Glomerular endothelial cell (primary cell): ENCODE data around the gene NAV1. TPM values are rescaled to one million over a fixed set of nuclear protein-coding genes. Genes with fewer than 3 reads are reported as not detected.

Experiments used
- DNase-seq: peaks from one replicate; pipeline ENCODE4 v3.0.0-alpha.2; 2011; ENCODE audit warnings: low read depth, low spot score; ENCODE audit errors: extremely low read depth
- total RNA-seq: library from RNA; depleted of rRNA; stranded (reverse); fragments of >200 nt; gene quantifications from 2 replicates; pipeline ENCODE4 v1.2.3, GENCODE V29; 2015

NAV1 gene
- total RNA-seq, 1 donor from 2014 or later = 145 TPM

DNA sequence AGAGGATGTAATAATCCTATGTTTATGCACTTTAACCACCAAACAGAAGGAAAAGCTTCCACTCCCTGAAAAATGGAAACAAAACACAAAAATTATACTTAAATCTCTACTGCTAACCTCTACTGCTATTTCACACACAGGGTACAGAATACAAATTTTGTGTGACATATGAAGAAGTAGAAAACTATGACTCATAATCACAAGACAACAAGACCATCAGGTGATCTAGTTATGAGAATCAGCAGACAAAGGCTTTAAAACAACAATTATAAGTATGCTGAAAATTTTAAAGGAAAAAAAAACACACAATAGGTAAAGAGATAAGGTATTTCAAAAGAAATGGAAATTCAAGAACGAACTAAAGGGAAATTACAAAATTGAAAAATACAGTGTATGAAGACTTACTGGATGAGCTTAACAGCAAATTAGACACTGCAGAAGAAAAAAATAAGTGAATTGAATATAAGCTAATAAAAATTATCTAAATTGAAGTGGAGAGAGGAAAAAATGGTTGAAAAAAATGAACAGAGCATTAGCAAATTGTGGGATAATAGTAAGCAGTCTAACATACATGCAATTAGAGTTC is 13.6 kb upstream of the NAV1 start:
- no peak for DNase-seq

DNA sequence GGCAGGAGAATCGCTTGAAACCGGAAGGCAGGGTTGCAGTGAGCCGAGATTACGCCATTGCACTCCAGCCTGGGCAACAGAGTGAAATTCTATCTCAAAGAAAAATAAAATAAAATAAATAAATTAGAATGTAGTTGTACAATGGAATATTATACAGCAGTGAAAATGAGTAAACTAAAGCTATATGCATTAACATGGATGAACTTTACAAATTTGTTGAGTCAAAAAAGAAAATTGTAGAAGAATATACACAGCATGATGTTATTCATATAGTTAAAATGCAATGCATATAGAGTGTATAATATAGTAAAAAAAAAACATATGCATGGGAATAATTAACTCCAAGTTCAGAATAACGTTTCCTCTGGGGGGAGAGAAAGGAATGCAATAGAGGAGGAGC is 11.0 kb upstream of the NAV1 start:
- DNase-seq = no peak

DNA sequence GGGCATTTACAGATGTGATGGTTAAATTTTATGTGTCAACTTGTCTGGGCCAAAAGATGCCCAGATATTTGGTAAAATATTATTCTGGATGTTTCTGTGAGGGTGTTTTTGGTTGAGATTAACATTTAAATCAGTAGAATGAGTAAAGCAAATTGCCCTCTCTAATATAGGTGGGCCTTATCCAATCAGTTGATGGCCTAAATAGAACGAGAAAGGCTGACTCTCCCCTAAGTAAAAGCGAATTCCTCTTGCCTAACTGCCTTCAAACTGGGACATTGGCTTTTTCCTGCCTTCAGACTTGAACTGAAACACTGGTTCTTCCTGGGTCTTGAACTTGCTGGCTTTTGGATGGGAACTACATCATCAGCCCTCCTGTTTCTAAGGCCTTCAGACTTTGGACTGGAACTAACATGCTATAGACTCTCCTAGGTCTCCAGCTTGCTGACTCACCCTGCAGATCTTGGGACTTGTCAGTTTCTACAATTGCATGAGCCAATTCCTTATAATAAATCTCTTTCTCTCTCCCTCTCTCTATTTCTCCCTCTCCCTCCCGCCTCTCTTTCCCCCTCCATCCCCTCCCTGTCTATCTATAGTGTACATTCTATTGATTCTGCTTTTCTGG is 10.2 kb upstream of the NAV1 start:
- no peak for DNase-seq

DNA sequence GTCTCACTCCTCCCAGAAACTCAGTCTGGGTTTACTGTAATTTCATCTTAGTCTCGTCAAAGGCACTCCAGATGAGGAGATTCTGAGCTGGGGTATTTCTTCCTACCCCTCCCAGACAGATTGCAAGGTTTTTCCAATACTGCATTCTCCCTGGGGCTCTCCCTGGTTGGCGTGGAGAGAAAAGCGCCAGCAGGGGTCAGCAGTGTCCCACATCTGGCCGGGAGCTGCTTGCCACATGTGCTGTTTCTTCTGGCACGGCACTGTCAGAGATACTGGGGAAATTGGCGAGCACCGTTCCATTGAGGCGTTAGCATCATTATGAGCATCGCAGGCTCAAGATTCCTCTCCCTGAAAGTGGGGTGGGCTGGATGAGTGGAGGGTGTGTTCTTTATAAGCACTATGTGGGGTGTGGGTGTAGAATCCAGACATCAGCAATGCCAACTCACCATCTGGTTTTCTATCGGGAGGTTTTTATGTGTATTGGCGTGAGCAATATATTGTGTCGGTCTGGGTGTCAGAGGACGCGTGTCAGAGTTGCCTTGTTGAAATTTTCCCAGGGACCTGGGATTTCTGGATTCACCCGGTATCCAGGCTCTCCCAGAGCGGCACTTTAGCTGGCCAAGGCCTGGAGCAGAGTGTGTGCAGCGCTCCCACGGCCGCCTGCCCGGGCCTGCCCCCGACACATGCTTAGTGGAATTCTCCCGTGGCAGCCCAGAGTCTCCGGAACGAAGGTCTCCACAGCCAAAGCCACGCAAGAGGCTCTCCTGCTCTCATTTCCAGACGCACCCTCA is 8.0 kb upstream of the NAV1 start:
- DNase-seq = no peak

DNA sequence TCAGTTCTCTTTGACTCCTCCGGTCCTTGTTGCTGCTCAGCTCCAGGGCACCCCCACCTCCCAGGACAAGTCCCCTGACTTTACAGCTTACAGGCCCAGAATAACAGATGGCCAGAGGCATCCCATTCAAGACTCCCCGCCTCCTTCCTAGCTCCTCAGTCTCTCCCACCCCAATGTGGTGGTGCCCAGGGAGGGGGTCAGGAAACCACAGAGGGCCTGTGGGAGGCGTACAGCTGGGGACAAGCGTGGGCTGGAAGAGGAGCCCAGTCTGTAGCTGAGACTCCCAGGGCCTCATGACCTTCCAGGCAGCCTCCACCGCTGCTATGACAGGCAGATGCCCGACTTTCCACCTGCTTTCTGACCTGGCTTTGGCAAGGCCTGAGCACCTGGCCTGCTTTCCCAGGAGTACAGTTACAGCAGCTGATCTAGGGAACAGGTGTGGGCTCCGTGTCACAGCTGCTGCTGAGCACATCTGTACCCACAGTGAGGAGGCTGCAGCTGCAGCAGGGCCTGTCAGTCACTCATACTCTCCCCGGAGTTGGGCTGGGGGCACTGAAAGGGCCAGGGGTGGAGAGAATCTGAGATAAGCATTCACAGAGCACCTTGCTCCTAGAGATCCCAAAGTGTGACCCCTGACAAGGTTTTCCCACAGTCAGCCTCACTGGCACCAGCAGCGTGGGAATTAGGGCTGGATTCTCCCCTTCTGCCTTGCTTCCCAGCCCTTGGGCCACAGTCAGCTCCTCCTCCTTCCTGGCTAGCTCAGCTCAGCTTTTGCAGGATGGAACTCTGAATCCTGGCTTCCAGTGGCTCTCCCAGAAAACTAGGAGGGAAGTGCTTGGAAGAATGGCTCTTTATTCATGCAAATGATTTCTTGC is 7.1 kb upstream of the NAV1 start:
- no peak for DNase-seq

DNA sequence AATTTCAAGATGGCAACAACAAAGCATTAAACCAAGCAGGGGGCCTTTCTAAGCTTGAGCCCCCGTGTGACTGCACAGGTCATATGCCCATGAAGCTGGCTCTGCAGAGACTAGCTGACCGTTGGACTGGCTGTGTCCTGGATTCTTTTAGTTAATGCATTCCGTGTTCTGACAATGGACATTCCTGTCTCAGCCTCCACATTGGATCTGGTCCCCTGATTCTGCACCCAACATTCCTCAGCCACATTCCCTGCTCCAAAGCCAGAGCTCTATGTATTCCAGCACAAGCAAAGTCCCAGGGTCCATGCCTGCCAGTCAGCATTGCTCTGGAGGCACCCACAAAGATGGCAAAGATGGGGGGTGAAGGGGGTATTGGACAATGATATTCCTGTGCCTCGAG is 5.1 kb upstream of the NAV1 start:
- no peak for DNase-seq

DNA sequence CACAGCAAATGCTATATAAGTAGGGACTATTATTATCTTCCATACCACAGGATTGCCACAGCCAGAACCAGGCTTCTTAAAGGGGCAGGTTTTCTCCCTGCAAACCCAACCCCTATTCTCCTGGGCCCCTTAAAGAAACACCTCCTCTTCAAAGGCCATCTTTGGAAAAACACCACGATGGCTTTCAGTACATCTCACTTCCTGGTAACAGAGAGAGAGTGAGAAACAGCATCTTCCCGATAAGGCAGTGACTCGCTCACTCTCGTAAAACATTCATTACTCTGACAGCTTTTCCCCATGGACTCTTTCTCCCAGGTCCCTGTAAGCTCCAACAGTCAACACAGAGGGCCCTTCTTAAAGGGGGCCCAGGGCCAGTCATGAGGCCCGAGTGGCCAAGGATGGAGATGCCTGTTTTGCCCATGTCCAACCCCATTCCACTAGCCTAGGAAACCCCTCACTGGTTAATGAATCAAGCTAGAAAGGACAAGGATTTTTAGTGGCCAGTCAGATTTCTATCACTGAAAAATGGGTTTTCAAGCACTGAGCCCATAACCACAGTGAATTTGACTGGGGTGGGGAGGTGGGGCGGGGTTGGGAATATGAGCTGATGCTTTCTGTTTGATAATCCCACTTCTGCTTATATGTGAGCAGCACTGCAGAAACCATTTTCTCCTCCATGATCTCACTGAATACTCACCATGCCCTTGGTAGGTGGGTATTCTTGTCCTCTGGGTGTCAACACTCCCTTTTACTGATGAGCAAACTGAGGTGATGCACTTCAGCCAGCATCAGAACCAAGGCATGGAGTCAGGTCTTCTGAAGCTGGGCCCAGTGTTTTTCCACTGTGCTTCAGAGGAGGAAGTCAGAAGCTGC is 3.6 kb upstream of the NAV1 start:
- no peak for DNase-seq

DNA sequence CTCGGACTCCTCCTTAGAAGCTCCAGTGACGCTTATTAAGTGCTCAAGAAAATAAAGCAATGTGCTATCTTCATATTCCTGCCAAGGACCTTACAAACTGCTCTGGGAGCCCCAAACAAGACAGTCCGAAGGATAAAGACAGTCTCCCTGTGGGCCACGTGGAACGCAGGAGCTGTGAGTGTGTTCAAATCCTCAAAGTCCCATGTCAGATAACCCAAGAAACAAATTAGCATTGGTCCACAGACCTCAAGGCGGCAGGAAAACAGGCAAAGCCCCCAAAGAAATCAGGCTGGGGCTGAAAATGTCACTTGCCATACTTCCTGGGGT is 3.0 kb upstream of the NAV1 start:
- no peak for DNase-seq

DNA sequence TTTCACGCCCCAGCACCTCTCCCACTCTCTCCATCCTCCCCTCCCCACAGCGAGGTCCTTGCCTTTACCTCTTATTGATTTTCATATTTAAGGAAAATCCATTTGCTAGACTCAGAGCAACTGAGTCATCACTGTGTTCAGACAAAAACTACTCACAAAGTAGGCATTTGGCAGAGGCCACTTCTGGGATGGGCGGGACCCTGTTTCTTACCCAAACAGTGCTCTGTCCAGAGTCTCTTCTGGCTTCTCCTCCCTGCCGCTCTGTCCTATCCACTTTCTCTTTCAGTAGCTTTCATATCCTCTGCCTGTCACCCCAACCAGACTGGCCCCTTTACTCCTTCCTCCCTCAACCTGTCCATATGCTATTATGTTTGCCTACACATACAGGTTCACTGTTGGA is 2.4 kb upstream of the NAV1 start:
- no peak for DNase-seq

DNA sequence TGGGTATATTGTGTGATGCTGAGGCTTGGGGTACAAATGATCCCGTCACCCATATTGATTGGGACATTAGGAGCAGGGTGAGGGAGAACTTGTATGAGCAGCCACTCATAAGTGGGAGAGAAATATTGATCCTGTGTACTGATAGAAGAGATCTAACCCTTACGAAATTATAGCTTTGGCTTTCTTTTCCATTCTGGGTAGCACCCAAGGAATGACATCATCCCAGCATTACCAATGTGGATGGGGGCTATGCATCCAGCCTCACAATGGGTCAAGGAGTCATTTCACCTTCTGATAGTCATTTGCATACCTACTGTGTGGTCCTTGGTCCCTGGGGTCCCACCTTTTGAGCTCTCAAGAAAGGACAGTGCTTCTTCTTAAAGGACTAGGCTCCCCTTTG is 1.9 kb upstream of the NAV1 start:
- DNase-seq = no peak

DNA sequence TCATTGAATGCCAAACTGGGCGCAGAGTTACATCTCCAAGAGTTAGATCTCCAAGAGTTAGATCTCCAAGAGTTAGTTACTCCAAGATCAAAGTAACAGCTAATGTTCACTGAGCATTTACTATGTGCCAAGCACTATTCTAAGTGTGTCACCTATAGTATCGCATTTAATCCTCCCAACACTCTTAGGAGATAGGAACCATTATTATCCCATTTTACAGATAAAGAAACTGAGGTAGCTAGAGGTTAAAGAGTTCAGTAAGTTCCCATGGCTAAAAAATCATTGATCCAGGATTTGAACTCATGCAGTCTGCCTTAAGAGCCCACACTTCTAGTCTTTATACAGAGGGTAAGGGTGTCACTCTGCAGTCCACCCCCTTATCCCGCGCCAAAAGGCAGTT is 1.5 kb upstream of the NAV1 start:
- DNase-seq = no peak

DNA sequence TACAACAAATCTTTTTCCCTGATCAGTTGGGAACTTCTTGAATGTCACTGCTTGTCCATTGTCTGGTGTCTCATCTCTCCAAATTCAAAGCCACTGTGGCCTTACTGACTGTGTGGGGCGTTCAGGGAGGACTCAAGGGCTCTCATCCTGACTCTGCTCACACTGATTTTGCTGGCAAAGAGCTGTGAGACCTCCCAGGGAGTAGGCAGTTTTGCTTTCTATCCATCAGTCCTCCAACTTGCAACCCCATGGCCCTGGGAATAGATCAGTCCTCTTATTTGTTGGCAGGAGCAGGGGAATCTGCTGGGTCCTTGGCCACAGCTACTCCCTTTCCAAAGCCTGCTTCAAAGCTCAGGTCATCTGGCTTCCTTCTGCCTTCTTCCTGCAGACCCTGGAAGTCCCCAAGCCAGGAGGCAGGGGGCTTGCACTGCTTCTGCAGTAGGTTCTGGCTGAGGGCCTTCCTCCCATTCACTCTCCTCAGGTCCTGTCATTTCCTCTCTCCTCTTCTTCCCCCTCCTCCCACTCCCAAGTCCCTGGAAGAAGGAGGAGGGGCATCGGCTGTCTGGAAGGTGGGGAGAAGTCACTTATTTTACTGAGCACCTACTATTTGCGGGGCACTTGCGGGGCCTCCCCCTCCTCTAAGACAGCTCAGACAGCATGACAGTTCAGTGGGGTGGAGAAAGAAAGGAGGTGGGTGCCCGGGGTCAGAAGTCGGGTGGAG is 876 bp upstream of the NAV1 start:
- DNase-seq = no peak

DNA sequence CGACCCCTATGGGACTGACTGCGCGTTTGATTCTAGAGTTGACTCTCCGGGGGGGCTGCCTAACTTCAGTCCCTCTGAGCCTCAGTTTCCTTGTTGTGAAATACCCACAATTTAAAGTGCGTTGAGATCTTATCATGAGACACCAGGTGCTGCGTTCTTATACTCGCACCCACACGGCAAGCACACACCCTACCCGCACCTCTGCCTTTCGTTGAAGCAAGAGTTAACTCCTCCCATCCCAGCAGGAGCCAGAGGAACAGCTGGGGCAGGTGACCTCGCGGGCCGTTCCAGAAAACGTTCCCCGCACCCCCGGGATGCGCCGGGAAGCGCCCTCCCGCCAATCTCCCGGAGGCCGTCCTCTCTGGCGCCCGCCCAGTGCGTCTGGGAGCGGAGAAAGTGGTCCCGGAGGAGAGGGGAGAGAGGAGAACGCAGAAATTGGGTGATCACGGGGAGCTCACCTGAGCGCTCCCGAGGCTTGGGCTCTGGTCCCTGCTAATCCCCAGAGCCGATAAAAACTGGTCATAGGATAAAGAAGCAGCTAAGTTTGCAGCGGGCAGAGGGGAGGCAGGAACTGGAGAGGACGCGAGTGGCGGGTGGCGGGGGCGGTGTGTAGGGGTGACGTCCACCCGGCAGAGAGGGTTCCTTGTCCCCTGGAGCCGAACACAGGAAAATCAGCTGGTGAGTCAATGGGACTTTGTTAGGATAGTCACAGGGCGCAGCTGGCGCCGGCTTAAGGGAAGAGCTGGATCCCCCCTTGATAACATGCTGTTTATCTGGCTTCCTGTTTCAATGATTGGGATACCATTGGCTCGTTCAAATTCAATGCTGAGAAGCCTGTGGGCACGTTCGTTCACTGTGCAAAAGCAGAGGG is 869 bp downstream of the NAV1 start:
- no peak for DNase-seq

DNA sequence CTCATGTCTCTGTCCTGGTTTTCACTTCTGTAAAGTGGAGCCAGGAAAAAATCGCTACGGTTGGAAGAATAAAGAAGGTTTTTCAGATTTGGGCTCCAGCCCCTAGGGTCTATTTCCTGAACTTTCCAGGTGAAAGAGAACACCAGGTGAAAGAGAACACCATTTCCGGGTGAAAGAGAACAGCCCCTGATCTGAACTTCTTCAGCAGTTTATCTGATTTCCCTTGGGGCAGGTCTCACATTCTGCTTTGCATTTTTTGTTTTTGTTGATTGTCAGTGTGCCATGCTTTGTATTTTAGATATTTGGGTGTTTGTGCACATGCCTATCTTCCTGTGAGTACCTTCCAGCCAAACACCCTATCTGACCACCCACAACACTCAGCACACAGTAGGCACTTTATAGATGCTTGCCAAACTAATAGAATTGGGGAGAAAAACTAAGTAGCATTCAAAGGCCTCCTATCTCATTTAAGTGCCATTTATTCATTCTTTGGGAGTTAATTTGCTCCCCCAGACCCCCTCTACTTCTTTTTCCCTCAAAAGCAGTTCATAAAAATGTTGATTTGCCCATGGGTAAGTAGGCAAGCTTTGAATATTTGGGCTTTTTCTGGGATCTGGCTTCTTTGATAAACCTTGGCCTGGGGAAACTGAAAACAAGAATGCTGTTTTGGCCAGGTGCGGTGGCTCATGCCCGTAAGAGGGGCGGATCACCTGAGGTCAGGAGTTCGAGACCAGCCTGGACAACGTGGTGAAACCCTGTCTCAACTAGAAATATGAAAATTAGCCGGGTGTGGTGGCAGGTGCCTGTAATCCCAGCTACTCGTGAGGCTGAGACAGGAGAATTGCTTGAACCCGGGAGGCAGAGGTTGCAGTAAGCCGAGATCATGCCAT is 2.2 kb downstream of the NAV1 start:
- DNase-seq = no peak

DNA sequence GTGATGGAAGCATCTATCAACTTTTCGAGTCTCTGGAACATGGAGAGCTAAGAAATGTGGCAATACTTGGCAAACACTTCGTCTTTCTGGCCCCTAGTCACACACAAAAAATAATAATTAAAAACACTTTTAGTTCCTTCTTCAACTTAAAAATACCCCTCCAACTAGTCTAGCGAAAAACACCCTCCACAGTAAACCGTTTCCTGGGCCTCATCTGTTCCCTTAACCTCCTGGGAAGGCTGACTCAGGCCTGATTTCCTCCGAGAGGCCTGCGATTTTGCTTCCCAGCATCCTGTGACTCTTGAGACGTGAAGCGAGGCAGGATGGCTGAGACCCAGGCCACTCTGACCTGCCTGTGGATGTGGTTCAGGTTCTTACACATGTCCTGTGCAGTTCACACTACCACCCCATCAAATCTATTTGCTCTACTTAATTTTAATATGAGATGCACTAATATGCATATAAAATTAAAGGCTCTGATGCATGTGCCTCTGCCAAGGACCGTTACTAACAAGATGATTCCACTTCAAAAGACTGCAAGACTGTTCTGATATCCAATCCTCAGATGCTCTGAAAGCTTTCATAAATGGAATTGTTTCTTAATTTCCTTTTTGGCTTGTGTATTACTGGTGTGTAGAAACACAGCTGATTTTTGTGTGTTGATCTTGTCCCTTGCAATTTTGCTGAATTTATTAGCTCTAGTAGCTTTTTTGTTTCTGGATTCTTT is 3.5 kb downstream of the NAV1 start:
- no peak for DNase-seq

DNA sequence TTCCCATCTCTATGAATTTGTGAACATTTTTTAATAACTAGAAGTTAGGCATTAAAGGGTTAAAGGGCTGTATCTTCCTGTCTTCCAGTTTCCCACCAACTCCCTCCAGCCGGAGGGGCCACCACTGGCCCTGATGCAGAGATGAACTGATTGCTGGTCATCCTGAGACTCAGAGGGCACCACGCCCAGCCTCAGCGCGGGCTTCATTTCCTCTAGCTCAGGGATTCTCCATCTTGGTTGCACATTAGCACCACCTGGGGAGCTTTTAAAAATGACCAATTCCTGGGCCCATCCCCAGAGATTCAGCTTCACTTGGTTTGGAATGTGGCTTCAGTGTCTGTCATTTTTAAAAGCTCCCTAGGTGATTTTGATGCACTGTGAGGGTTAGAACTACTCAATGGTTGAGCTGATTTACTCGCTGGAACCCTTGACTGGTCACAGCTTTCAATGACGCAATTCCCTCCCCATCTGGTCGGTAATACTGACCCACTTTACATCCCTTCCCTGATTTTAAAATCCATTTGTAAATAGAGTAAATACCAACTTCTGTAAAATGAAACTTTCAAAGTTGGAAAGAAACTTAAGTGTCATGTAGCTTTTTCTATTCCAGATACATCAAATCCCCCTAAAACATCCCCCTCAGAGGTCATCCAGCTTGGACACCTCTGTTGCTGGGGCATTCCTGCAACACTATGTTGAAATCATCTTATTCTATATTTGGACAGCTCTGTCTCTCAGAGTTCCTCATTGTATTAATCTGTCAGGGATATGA is 5.1 kb downstream of the NAV1 start:
- no peak for DNase-seq

DNA sequence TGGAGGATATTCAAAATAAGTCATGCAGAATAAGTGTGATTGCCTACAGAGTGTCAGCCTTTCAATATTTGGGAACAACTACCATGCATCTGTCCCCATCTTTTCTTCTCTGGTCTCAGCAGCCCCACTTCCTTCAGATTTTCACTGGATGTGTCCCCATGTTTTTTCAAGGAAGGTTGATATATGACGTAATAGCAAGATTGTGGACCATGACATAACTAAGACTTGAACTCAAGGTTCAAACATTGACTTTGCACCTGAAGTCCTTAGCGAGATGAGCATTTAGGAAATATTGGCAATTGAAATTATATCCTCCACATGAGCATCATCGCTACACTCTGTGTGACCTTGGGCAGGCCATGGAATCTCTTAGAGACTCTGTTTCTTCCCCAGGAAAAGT is 5.8 kb downstream of the NAV1 start:
- DNase-seq = no peak
